Activated naive CD4-positive, alpha-beta T cell treated with anti-CD3 and anti-CD28 coated beads, Interleukin-2, amount 50 U/mL, for 16 hours (primary cell): ENCODE data around the gene RNF150.

Experiments
- DNase-seq: peaks from one replicate; pipeline ENCODE4 v3.0.0-alpha.2; 2020

RNF150 gene

GRCh38 chr4:140969296-140969695 lies 164.0 kb downstream of the RNF150 start:
- no peak for DNase-seq

- DNase-seq, result no peak
Measured at GRCh38 chr4:140968371-140968770, 164.9 kb downstream of the RNF150 start.

GRCh38 chr4:140963883-140964282 lies 169.4 kb downstream of the RNF150 start:
- no peak for DNase-seq

GRCh38 chr4:140955641-140956040 lies 177.6 kb downstream of the RNF150 start:
- no peak for DNase-seq

GRCh38 chr4:140952717-140953116 lies 180.6 kb downstream of the RNF150 start:
- no peak for DNase-seq

GRCh38 chr4:140947506-140947905 lies 185.8 kb downstream of the RNF150 start:
- DNase-seq, result no peak

- no peak for DNase-seq
Measured at GRCh38 chr4:140945106-140945505, 188.2 kb downstream of the RNF150 start.

GRCh38 chr4:140944572-140944971 lies 188.7 kb downstream of the RNF150 start:
- no peak for DNase-seq

- no peak for DNase-seq
Measured at GRCh38 chr4:140944199-140944515, 189.1 kb downstream of the RNF150 start.

- no peak for DNase-seq
Measured at GRCh38 chr4:140943486-140944198, 189.6 kb downstream of the RNF150 start.

GRCh38 chr4:140940589-140940988 lies 192.7 kb downstream of the RNF150 start:
- DNase-seq, result no peak

- DNase-seq, result no peak
Measured at GRCh38 chr4:140937866-140938265, 195.4 kb downstream of the RNF150 start.

- no peak for DNase-seq
Measured at GRCh38 chr4:140935254-140935653, 198.0 kb downstream of the RNF150 start.

- no peak for DNase-seq
Measured at GRCh38 chr4:140932501-140933045, 200.7 kb downstream of the RNF150 start.

GRCh38 chr4:140931911-140932310 lies 201.4 kb downstream of the RNF150 start:
- no peak for DNase-seq

GRCh38 chr4:140930557-140930956 lies 202.7 kb downstream of the RNF150 start:
- no peak for DNase-seq

- DNase-seq, result no peak
Measured at GRCh38 chr4:140930011-140930410, 203.3 kb downstream of the RNF150 start.

- no peak for DNase-seq
Measured at GRCh38 chr4:140928880-140929279, 204.4 kb downstream of the RNF150 start.

- DNase-seq, result no peak
Measured at GRCh38 chr4:140926672-140927071, 206.6 kb downstream of the RNF150 start.

- DNase-seq, result no peak
Measured at GRCh38 chr4:140925417-140925816, 207.9 kb downstream of the RNF150 start.

GRCh38 chr4:140924761-140925392 lies 208.4 kb downstream of the RNF150 start:
- DNase-seq, result no peak

GRCh38 chr4:140906993-140907962 lies 226.0 kb downstream of the RNF150 start:
- DNase-seq, result no peak

- DNase-seq, result no peak
Measured at GRCh38 chr4:140904904-140905303, 228.4 kb downstream of the RNF150 start.
